H9 (cell line): ENCODE data around the gene LAGE3. TPM values are rescaled to one million over a fixed set of nuclear protein-coding genes. Genes with fewer than 3 reads are reported as not detected.

Experiments used
- DNase-seq: peaks from one replicate; pipeline ENCODE4 v3.0.0-alpha.2; 2017
- H2AFZ ChIP-seq: one replicate; pipeline ENCODE4 v1.6.1; 2013; ENCODE audit warnings: mild to moderate bottlenecking, low read length, control low read depth, moderate library complexity
- H2AK5ac ChIP-seq: 2 replicates; pipeline ENCODE4 v1.6.1; 2013; ENCODE audit warnings: low read length, control low read depth, mixed read lengths; ENCODE audit not compliant: insufficient read length
- H2BK120ac ChIP-seq: one replicate; pipeline ENCODE4 v1.6.1; 2013; ENCODE audit warnings: low read depth, mild to moderate bottlenecking, low read length, control low read depth, inconsistent platforms; ENCODE audit not compliant: poor library complexity, severe bottlenecking
- H2BK12ac ChIP-seq: 2 replicates; pipeline ENCODE4 v1.6.1; 2013; ENCODE audit warnings: low read length, control low read depth, mixed read lengths, low read depth; ENCODE audit not compliant: insufficient read length
- H2BK15ac ChIP-seq: 2 replicates; pipeline ENCODE4 v1.6.1; 2013; ENCODE audit warnings: low read depth, low read length, control low read depth
- H2BK20ac ChIP-seq: one replicate; pipeline ENCODE4 v1.6.1; 2013; ENCODE audit warnings: low read depth, mild to moderate bottlenecking, low read length, control low read depth, inconsistent platforms; ENCODE audit not compliant: poor library complexity, severe bottlenecking
- H2BK5ac ChIP-seq: 2 replicates; pipeline ENCODE4 v1.6.1; 2013; ENCODE audit warnings: low read length, control low read depth, mixed read lengths; ENCODE audit not compliant: insufficient read length
- H3K14ac ChIP-seq: 2 replicates; pipeline ENCODE4 v1.6.1; 2013; ENCODE audit warnings: low read length, control low read depth; ENCODE audit not compliant: insufficient read depth
- H3K18ac ChIP-seq: 2 replicates; pipeline ENCODE4 v1.6.1; 2013; ENCODE audit warnings: low read depth, mild to moderate bottlenecking, mixed read lengths, low read length, control low read depth; ENCODE audit not compliant: insufficient read length
- H3K23ac ChIP-seq: 2 replicates; pipeline ENCODE4 v1.6.1; 2013; ENCODE audit warnings: low read length, control low read depth, mixed read lengths, low read depth; ENCODE audit not compliant: insufficient read length
- H3K23me2 ChIP-seq: 2 replicates; pipeline ENCODE4 v1.6.1; 2013; ENCODE audit warnings: low read depth, mild to moderate bottlenecking, mixed read lengths, low read length, control low read depth; ENCODE audit not compliant: insufficient read length, poor library complexity, severe bottlenecking
- H3K27ac ChIP-seq: 2 replicates; pipeline ENCODE4 v1.5.1; 2013; ENCODE audit warnings: low read length, control low read depth, mixed read lengths, low read depth; ENCODE audit not compliant: insufficient read length
- H3K27me3 ChIP-seq: 2 replicates; pipeline ENCODE4 v1.6.1; 2013; ENCODE audit warnings: low read length, control low read depth, inconsistent platforms; ENCODE audit not compliant: insufficient read depth
- H3K4ac ChIP-seq: 2 replicates; pipeline ENCODE4 v1.6.1; 2013; ENCODE audit warnings: low read depth, mild to moderate bottlenecking, control low read depth, inconsistent platforms, low read length, moderate library complexity
- H3K4me1 ChIP-seq: 2 replicates; pipeline ENCODE4 v1.6.1; 2013; ENCODE audit warnings: low read length, control low read depth, inconsistent platforms; ENCODE audit not compliant: insufficient read depth
- H3K4me2 ChIP-seq: 2 replicates; pipeline ENCODE4 v1.6.1; 2013; ENCODE audit warnings: low read length, control low read depth, mixed read lengths; ENCODE audit not compliant: insufficient read length, insufficient read depth
- H3K56ac ChIP-seq: 2 replicates; pipeline ENCODE4 v1.6.1; 2013; ENCODE audit warnings: low read depth, mild to moderate bottlenecking, mixed read lengths, low read length, control low read depth; ENCODE audit not compliant: insufficient read length
- H3K79me1 ChIP-seq: 2 replicates; pipeline ENCODE4 v1.6.1; 2013; ENCODE audit warnings: low read depth, mild to moderate bottlenecking, moderate library complexity, low read length, control low read depth, inconsistent platforms; ENCODE audit not compliant: insufficient read depth, poor library complexity, severe bottlenecking
- H3K79me2 ChIP-seq: 2 replicates; pipeline ENCODE4 v1.6.1; 2013; ENCODE audit warnings: low read length, control low read depth, inconsistent platforms; ENCODE audit not compliant: insufficient read depth
- H3K9ac ChIP-seq: 2 replicates; pipeline ENCODE4 v1.6.1; 2013; ENCODE audit warnings: low read length, control low read depth, mixed read lengths; ENCODE audit not compliant: insufficient read length; ENCODE audit errors: extremely low read depth
- H3K9me3 ChIP-seq: one replicate; pipeline ENCODE4 v1.6.1; 2013; ENCODE audit warnings: low read depth, low read length, inconsistent platforms; ENCODE audit not compliant: control insufficient read depth
- H3T11ph ChIP-seq: one replicate; pipeline ENCODE4 v1.6.1; 2013; ENCODE audit warnings: mild to moderate bottlenecking, low read length, control low read depth, inconsistent platforms
- H4K20me1 ChIP-seq: one replicate; pipeline ENCODE4 v1.6.1; 2013; ENCODE audit not compliant: control insufficient read depth, insufficient read length, insufficient read depth
- H4K5ac ChIP-seq: 2 replicates; pipeline ENCODE4 v1.6.1; 2013; ENCODE audit warnings: low read depth, mild to moderate bottlenecking, mixed read lengths, low read length, control low read depth; ENCODE audit not compliant: insufficient read length
- H4K8ac ChIP-seq: replicated peaks from 2 replicates; pipeline ENCODE4 v1.6.1; 2013; ENCODE audit warnings: low read length, control low read depth, mixed read lengths, low read depth; ENCODE audit not compliant: insufficient read length
- H4K91ac ChIP-seq: 2 replicates; pipeline ENCODE4 v1.6.1; 2013; ENCODE audit warnings: low read depth, mild to moderate bottlenecking, moderate library complexity, mixed read lengths, low read length, control low read depth; ENCODE audit not compliant: insufficient read length
- H3K27ac Mint-ChIP-seq, 3 experiments: 2 replicates in 2 of 3; 3 replicates in 1 of 3; pipeline ENCODE4 v1.8.0; 2020 to 2021; ENCODE audit warnings: mixed read lengths in 3 of 3, mild to moderate bottlenecking in 1 of 3, moderate library complexity in 1 of 3
- H3K27me3 Mint-ChIP-seq: 2 replicates; pipeline ENCODE4 v1.8.0; 2021; ENCODE audit warnings: low read depth, mild to moderate bottlenecking, moderate library complexity, mixed read lengths
- H3K36me3 Mint-ChIP-seq, 3 experiments: 2 replicates in 2 of 3; 3 replicates in 1 of 3; pipeline ENCODE4 v1.8.0; 2020 to 2021; ENCODE audit warnings: low read depth in 3 of 3, mixed read lengths in 3 of 3; ENCODE audit not compliant: insufficient read depth in 1 of 3
- H3K4me1 Mint-ChIP-seq, 2 experiments: 2 replicates each; pipeline ENCODE4 v1.8.0; 2020; ENCODE audit warnings: mixed read lengths in 2 of 2
- H3K4me3 Mint-ChIP-seq, 2 experiments: 2 replicates in 1 of 2; 3 replicates in 1 of 2; pipeline ENCODE4 v1.8.0; 2020 to 2021; ENCODE audit warnings: mild to moderate bottlenecking in 2 of 2, mixed read lengths in 2 of 2, moderate library complexity in 1 of 2
- H3K9me3 Mint-ChIP-seq, 2 experiments: 2 replicates in 1 of 2; 3 replicates in 1 of 2; pipeline ENCODE4 v1.8.0; 2020; ENCODE audit warnings: mild to moderate bottlenecking in 2 of 2, mixed read lengths in 2 of 2, moderate library complexity in 1 of 2
- WGBS: extraction: QIAGEN DNeasy Blood & Tissue Kit; methylation state at CpG from one replicate; pipeline ENCODE4 v1.1.7; 2013; ENCODE audit warnings: missing lambda C conversion rate, low lambda C conversion rate, mixed read lengths; ENCODE audit not compliant: insufficient read length; ENCODE audit errors: extremely low coverage; 5-methylcytosine and 5-hydroxymethylcytosine counted together
- total RNA-seq: library from RNA; stranded (reverse); gene quantifications from 2 replicates; pipeline ENCODE4 v1.2.1, GENCODE V29; 2021
- TF ChIP-seq, protein P1 (sequence below): fragments of 200-600 bp; sonication (generic); conservative IDR thresholded peaks from 3 replicates; pipeline ENCODE4 v1.8.0; 2021; ENCODE audit warnings: antibody characterized with exemption, mild to moderate bottlenecking

Gene LAGE3
- total RNA-seq, 1 experiment from 2014 or later = 32.5 TPM

DNA sequence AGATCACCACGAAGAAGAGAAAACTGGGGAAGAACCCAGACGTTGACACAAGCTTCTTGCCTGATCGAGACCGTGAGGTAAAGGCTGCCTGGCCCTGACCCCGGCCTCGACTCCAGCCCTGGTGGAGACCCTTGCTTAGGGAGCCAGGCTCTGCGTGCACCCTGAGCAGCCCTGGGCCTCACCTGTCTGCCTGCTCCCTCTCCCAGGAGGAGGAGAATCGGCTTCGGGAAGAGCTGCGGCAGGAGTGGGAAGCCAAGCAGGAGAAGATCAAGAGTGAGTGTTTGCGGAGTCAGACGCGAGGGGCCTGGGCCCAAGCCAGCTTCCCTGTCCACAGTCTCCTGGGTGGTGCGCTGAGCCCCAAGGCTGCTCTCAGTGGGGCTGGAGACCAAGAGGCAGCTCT lies 30.6 kb downstream of the LAGE3 start:
- no peaks in the 10 kb centered on the region for H3K27me3 ChIP-seq
- H3K9ac ChIP-seq = no peak overlapping the region
- WGBS = no CpG with 5 or more reads among the region's 14 CpGs
- no peak overlapping the region for H3T11ph ChIP-seq
- no peak overlapping the region for H2AFZ ChIP-seq
- H3K36me3 Mint-ChIP-seq = peaks cover 28 to 58% (median 49%) of the 10 kb centered on the region in 3 experiments
- no peak overlapping the region for H3K56ac ChIP-seq
- no peaks in the 10 kb centered on the region for H3K79me2 ChIP-seq
- H2BK12ac ChIP-seq = no peak overlapping the region
- H3K4me1 Mint-ChIP-seq = peaks cover under 1% of the 10 kb centered on the region in 2 experiments; a peak in 2 of 4 replicates
- DNase-seq = no peak
- TF ChIP-seq, protein P1, sequence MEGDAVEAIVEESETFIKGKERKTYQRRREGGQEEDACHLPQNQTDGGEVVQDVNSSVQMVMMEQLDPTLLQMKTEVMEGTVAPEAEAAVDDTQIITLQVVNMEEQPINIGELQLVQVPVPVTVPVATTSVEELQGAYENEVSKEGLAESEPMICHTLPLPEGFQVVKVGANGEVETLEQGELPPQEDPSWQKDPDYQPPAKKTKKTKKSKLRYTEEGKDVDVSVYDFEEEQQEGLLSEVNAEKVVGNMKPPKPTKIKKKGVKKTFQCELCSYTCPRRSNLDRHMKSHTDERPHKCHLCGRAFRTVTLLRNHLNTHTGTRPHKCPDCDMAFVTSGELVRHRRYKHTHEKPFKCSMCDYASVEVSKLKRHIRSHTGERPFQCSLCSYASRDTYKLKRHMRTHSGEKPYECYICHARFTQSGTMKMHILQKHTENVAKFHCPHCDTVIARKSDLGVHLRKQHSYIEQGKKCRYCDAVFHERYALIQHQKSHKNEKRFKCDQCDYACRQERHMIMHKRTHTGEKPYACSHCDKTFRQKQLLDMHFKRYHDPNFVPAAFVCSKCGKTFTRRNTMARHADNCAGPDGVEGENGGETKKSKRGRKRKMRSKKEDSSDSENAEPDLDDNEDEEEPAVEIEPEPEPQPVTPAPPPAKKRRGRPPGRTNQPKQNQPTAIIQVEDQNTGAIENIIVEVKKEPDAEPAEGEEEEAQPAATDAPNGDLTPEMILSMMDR = no peak
- H2AK5ac ChIP-seq = no peak overlapping the region
- peaks cover 2% of the 10 kb centered on the region for H3K23me2 ChIP-seq
- H4K5ac ChIP-seq = no peak overlapping the region
- peaks cover 30% of the 10 kb centered on the region for H3K9me3 ChIP-seq
- H3K18ac ChIP-seq = no peak overlapping the region
- no peak overlapping the region for H2BK5ac ChIP-seq
- H3K27ac Mint-ChIP-seq = no peak overlapping the region
- no peaks in the 10 kb centered on the region for H4K20me1 ChIP-seq
- no peaks in the 10 kb centered on the region for H3K79me1 ChIP-seq
- H3K4me1 ChIP-seq = no peaks in the 10 kb centered on the region
- no peak overlapping the region for H2BK120ac ChIP-seq
- no peak overlapping the region for H2BK20ac ChIP-seq
- H4K91ac ChIP-seq = no peak overlapping the region
- no peak overlapping the region for H3K4me2 ChIP-seq
- no peak overlapping the region for H3K23ac ChIP-seq
- H3K4me3 Mint-ChIP-seq = no peak overlapping the region
- H3K9me3 Mint-ChIP-seq = peaks cover 57 to 81% of the 10 kb centered on the region in 2 experiments
- H3K14ac ChIP-seq = no peak overlapping the region
- H3K27me3 Mint-ChIP-seq = no peaks in the 10 kb centered on the region; the same call in none of the 2 replicates
- no peak overlapping the region for H3K4ac ChIP-seq
- no peak overlapping the region for H3K27ac ChIP-seq
- H2BK15ac ChIP-seq = no peak overlapping the region
- no peak overlapping the region for H4K8ac ChIP-seq
